Adrenal gland (tissue), 5 donors: ENCODE measurements around the gene HMX3.

ENCODE experiments used
- CTCF ChIP-seq, 6 experiments: fragments of 450-650 bp in 4 of 6; fragments of 200-600 bp in 2 of 6; sonication (generic) in 1 of 6; IDR thresholded peaks; 1 replicate in 5 of 6; 2 replicates in 1 of 6; pipeline versions ENCODE4 v1.5.1 to v1.8.0; 2016 to 2021; ENCODE audit warnings: antibody characterized with exemption in 6 of 6, mild to moderate bottlenecking in 2 of 6, moderate library complexity in 1 of 6
- POLR2A ChIP-seq, 2 donors: fragments of 450-650 bp; IDR thresholded peaks; one replicate each; pipeline ENCODE4 v1.6.1; 2017; ENCODE audit warnings: antibody characterized with exemption in 2 of 2, mild to moderate bottlenecking in 2 of 2, moderate library complexity in 1 of 2
- donor health status: DM: no; HTN: no; CAD: no.

GRCh38 chr10:123153486-123154091 lies 17.8 kb downstream of the HMX3 start:
- no peak for TF ChIP-seq CTCF (IDR thresholded peaks at IDR 0.05)
- no peak for TF ChIP-seq POLR2A (IDR thresholded peaks at IDR 0.05)
